Right atrium auricular region (tissue), 2 donors: Measurements from ENCODE around the gene TDRD7. TPM values are rescaled to one million over a fixed set of nuclear protein-coding genes. Genes with fewer than 3 reads are reported as not detected.

ENCODE experiments used
- DNase-seq: peaks from one replicate; pipeline ENCODE4 v3.0.0-alpha.2; 2019; ENCODE audit warnings: low spot score
- H3K27ac ChIP-seq, 2 donors: fragments of 200-600 bp; sonication (generic); 1 replicate in 1 of 2; 2 replicates in 1 of 2; pipeline ENCODE4 v1.5.1; 2016 to 2019
- H3K27me3 ChIP-seq, 2 donors: fragments of 200-600 bp; sonication (generic); one replicate each; pipeline versions ENCODE4 v1.5.1 to v1.6.0; 2017 to 2019
- H3K36me3 ChIP-seq: fragments of 200-600 bp; sonication (generic); one replicate; pipeline ENCODE4 v1.5.1; 2016
- H3K4me1 ChIP-seq, 2 donors: fragments of 200-600 bp; sonication (generic); one replicate each; pipeline versions ENCODE4 v1.5.1 to v1.6.0; 2017 to 2019
- H3K4me3 ChIP-seq, 2 donors: fragments of 200-600 bp; sonication (generic); 1 replicate in 1 of 2; 2 replicates in 1 of 2; pipeline ENCODE4 v1.5.1; 2017 to 2019; ENCODE audit warnings: mild to moderate bottlenecking in 1 of 2, moderate library complexity in 1 of 2
- H3K9me3 ChIP-seq, 2 donors: fragments of 200-600 bp; sonication (generic); one replicate each; pipeline ENCODE4 v1.5.1; 2019
- CTCF ChIP-seq, 2 donors: fragments of 200-600 bp; sonication (generic); IDR thresholded peaks; one replicate each; pipeline ENCODE4 v1.5.1; 2019; ENCODE audit warnings: antibody characterized with exemption in 2 of 2
- total RNA-seq, 2 donors: library from RNA; depleted of rRNA; stranded (reverse); fragments of >200 nt; gene quantifications; one replicate each; pipeline ENCODE4 v1.1.0, GENCODE V29; 2016

The TDRD7 gene
- total RNA-seq, 2 donors from 2014 or later, result 6.5 to 7.2 TPM

GRCh38 chr9:97529363-97530076 lies 117.6 kb downstream of the TDRD7 start:
- Histone ChIP-seq H3K4me3 (no peak overlapping the region), H3K36me3 (peaks cover 58% of the 10 kb centered on the region), H3K27me3 (no peaks in the 10 kb centered on the region), H3K27ac (peak overlapping the region; percentile 92 to 95), H3K9me3 (peaks cover 0 to 7% of the 10 kb centered on the region in 2 donors), H3K4me1 (peaks cover 0 to 57% of the 10 kb centered on the region in 2 donors)
- DNase-seq, result no peak
- TF ChIP-seq CTCF (IDR thresholded peaks at IDR 0.05), result no peak

GRCh38 chr9:97531888-97532376 lies 120.0 kb downstream of the TDRD7 start:
- H3K27me3 ChIP-seq, result no peaks in the 10 kb centered on the region
- no peak for TF ChIP-seq CTCF (IDR thresholded peaks at IDR 0.05)
- H3K36me3 ChIP-seq, result peaks cover 40% of the 10 kb centered on the region
- peak overlapping the region; percentile 92 to 95 for H3K27ac ChIP-seq
- H3K9me3 ChIP-seq, result peaks cover 0 to 7% of the 10 kb centered on the region in 2 donors
- DNase-seq, result no peak
- peaks cover 0 to 75% of the 10 kb centered on the region in 2 donors for H3K4me1 ChIP-seq
- no peak overlapping the region for H3K4me3 ChIP-seq

GRCh38 chr9:97534185-97534584 lies 122.3 kb downstream of the TDRD7 start:
- Histone ChIP-seq H3K4me1 (peaks cover 0 to 59% of the 10 kb centered on the region in 2 donors), H3K9me3 (peaks cover 0 to 7% of the 10 kb centered on the region in 2 donors), H3K27me3 (no peaks in the 10 kb centered on the region), H3K27ac (peak overlapping the region in 1 of 2 donors; percentile 71), H3K4me3 (no peak overlapping the region), H3K36me3 (peaks cover 34% of the 10 kb centered on the region)
- DNase-seq, result no peak
- TF ChIP-seq CTCF (IDR thresholded peaks at IDR 0.05), result no peak

GRCh38 chr9:97534961-97535594 lies 123.2 kb downstream of the TDRD7 start:
- Histone ChIP-seq H3K27me3 (no peaks in the 10 kb centered on the region), H3K36me3 (peaks cover 36% of the 10 kb centered on the region), H3K9me3 (peaks cover 0 to 7% of the 10 kb centered on the region in 2 donors), H3K27ac (peak overlapping the region; percentile 71 to 77), H3K4me3 (no peak overlapping the region), H3K4me1 (peaks cover 0 to 50% of the 10 kb centered on the region in 2 donors)
- no peak for TF ChIP-seq CTCF (IDR thresholded peaks at IDR 0.05)
- no peak for DNase-seq

- no peak for TF ChIP-seq CTCF (IDR thresholded peaks at IDR 0.05)
- H3K36me3 ChIP-seq, result peaks cover 36% of the 10 kb centered on the region
- peaks cover 0 to 44% of the 10 kb centered on the region in 2 donors for H3K4me1 ChIP-seq
- H3K9me3 ChIP-seq, result peaks cover 0 to 7% of the 10 kb centered on the region in 2 donors
- no peak for DNase-seq
- no peak overlapping the region for H3K4me3 ChIP-seq
- peak overlapping the region; percentile 71 to 77 for H3K27ac ChIP-seq
- H3K27me3 ChIP-seq, result no peaks in the 10 kb centered on the region
These were observed 123.9 kb downstream of the TDRD7 start for GRCh38 chr9:97535771-97536170.
